Ecto neural progenitor cell (in vitro differentiated cells): ENCODE measurements around the gene FTSJ1.

Source experiments
- DNase-seq: peaks from one replicate; pipeline ENCODE4 v3.0.0-alpha.2; 2018; ENCODE audit warnings: low spot score

Gene FTSJ1

GRCh38 chrX:48470833-48471118 lies 5.2 kb upstream of the FTSJ1 start:
- DNase-seq = no peak

- no peak for DNase-seq
These were observed 4.5 kb upstream of the FTSJ1 start for GRCh38 chrX:48471504-48471903.

- no peak for DNase-seq
These were observed 3.8 kb upstream of the FTSJ1 start for GRCh38 chrX:48472225-48472624.

- DNase-seq = no peak
These were observed 2.9 kb upstream of the FTSJ1 start for GRCh38 chrX:48472851-48473703.

DNA sequence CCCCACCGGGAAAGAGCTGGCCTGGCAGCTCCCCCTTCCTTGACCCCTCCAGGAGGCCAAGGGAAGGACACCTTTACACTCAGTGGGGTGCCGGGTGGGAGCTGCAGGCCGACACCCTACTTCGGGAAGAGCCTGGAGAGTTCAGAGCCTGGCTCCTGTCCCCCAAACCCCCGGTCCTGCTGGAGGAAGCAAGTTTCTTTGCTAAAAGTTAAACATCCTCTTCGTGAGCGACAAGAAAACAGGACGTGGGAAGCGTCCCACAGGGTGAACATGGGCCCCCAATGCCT lies 2.4 kb upstream of the FTSJ1 start:
- DNase-seq = no peak

- no peak for DNase-seq
These were observed 1.9 kb upstream of the FTSJ1 start for GRCh38 chrX:48474127-48474526.

- DNase-seq = no peak
These were observed 1.4 kb upstream of the FTSJ1 start for GRCh38 chrX:48474581-48474980.

DNA sequence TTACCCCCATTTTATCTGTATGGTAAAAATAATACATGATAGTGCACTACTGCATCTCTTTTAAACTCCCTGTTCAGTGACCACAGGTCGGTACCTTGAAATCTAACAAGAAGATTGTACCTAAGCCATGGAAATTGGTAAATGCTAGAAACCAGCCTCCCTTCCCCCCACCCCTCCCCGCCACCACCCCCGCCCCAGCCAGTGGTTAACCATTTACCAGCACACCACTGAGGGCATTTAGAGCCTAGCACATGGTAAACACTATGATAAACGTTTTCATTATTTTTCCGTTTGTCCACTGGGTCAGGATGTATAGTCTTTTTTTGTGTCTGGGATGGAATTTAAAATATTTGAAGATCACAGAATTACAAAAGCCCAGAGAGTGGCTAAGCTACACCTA lies 703 bp upstream of the FTSJ1 start:
- DNase-seq = no peak

DNA sequence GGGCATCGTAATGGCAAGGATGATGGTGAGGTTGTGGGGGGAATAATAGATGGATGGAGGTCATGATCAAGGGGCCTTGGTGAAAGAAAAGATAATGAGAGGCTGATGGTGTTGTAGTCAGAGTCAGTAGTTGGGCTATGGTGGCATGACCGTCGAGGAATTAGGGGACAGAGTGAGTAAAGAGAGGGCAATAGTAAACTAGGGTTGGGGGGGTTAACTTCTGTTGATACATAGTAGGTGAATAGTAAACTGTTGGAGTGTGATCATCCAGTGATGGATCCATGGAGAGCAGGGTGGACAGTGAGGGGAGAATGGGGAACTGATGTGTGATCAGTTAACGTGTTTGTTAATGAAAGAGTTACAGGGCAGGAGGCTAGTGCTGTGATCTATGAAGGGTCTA lies 920 bp downstream of the FTSJ1 start:
- DNase-seq = no peak

DNA sequence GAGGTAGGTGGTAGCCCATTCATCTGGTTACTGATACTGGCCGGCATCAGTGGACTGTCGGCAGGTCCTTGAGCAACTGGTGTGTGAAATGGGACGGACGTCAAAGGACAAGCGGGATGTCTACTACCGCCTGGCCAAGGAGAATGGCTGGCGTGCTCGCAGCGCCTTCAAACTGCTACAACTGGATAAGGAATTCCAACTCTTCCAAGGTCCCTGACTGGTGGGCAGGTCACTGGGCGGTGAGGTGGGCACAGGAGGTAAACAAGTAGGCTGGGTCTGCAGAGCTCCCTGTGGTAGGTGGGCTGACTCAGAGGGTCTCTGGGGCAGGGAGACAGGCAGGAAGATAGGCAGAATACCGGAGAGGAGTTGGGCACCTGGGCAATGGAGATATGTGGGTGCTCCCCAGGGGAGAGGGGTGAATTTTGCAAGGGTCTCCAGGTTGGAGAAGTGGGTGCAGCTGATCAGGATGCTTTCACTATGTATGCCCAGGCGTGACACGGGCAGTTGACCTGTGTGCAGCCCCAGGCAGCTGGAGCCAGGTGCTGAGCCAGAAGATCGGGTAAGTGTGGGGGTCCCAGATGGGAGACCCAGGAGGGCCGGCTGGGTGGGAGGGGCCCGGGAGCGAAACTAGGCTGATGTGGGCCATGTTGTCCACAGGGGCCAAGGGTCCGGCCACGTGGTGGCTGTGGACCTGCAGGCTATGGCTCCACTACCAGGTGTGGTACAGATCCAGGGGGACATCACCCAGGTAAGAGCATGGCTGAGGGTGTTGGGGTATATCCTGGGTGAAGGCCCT lies 2.2 kb downstream of the FTSJ1 start:
- DNase-seq = no peak

- no peak for DNase-seq
These were observed 2.8 kb downstream of the FTSJ1 start for GRCh38 chrX:48478806-48479205.

GRCh38 chrX:48480142-48480541 lies 4.1 kb downstream of the FTSJ1 start:
- no peak for DNase-seq

DNA sequence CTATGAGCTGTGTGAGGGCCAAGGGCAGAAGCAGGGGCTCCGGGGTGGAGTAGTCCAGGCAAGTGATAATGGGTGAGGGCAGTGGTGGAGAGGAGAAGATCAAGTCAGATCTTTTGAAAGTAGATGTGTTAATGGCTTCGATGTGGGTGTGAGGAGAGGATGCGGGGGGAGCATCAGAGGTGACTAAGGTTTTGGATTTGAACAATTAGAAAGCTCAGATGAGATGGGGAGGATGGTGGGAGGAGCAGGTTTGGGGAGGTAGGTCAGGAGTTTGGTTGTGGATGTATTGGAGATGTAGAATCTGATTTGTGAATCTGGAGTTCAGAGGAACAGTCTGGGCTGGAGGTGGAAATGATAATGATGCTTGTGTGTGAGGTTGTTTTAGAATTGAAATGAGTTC lies 4.6 kb downstream of the FTSJ1 start:
- no peak for DNase-seq

GRCh38 chrX:48482526-48482925 lies 6.5 kb downstream of the FTSJ1 start:
- DNase-seq = no peak

- no peak for DNase-seq
These were observed 11.4 kb downstream of the FTSJ1 start for GRCh38 chrX:48487362-48487798.

DNA sequence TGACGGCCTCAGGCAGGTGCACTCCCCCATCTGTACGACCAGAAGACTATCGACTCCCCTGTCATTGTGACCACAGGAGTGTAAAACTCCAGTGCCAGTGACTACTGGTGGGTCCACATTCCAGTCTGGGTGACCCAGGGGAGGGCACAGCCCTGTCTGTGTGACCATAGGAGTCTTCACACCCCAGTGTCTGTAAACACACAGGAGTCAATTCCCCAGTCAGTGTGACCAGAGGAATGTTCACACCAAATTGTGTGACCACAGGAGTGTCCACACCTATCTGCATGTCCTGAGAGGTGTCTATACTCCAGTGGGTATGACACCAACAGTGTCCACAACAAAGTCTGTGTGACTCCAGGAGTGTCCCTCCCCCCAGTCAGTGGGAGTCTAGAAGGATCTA lies 12.0 kb downstream of the FTSJ1 start:
- no peak for DNase-seq

DNA sequence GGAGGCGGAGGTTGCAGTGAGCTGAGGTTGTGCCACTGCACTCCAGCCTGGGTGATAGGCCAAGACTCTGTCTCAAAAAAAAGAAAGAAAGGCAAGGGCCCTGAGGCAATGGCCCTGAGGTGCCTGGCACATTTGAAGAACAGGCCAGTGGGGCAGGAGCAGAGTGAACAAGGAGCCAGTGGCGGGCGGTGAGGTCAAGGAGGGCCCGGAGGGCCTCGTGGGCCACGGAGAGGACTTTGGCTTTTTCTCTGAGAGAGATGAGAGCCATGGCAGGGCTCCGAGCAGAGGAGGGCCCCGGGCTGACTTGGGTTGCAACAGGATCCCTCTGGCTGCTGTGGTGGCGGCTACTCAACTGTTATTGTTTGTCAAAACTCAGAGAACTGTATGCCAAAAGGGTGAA lies 13.3 kb downstream of the FTSJ1 start:
- DNase-seq = no peak

GRCh38 chrX:48489892-48490291 lies 13.9 kb downstream of the FTSJ1 start:
- no peak for DNase-seq

GRCh38 chrX:48490661-48491060 lies 14.7 kb downstream of the FTSJ1 start:
- DNase-seq = no peak

DNA sequence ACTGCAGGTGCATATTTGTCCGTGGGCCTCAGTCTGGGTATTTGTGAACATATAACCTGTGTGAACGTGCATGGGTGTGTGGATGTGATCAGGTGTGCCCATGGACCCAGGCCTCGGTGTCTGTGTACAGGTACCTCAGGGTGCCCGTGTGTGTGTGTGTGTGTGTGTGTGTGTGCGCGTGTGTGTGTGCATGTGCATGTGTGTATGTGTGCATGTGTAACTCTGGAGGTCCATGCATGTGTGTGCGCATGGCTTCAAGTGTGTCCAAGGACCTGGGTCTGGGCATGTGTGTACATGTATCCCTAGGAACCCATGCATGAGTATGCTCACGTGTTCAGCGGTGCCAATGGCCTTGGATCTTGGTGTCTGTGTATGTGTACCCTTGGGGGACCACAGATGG lies 15.8 kb downstream of the FTSJ1 start:
- no peak for DNase-seq

GRCh38 chrX:48492293-48492910 lies 16.4 kb downstream of the FTSJ1 start:
- no peak for DNase-seq

DNA sequence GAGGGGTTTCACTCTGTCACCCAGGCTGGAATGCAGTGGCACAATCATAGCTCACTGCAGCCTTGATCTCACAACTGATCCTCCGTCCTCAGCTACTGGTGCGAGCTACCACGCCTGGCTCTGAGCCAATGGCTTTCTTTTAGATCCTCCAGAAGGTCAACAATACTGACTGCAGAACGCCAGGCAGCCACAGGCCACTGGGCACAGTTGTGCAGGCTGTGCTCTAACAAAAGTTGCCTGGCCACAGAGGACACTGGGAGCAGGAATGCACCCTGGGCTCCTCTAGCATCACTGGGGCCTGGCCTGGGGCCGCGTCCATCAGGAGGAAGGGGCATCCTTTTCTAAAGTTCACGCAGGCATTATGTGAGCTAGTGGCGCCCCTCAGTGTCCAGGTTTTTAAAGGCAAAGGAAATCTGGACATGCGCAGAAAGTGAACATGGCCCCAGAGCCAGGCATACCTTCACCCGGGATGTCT lies 17.9 kb downstream of the FTSJ1 start:
- peak; percentile 68 for DNase-seq

DNA sequence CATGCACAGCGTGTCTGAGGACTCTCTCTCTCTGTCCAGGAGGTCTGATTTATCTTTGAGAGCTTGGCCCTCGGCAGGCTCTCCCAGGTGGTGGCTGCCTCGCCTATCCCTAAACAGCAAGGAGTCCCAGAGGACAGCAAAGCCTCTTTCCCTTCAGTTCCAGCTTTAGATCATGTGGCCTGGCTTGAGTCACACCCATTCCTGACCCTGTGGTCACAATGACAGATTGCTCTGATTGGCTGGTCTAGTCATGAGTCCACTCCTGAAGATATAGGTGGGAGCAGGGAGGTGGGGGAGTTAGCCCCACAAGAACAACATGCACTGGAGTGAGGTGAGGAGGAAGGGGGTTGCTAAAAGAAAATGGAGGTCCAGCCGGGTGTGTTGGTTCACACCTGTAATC lies 20.7 kb downstream of the FTSJ1 start:
- no peak for DNase-seq
